OCI-LY7 (cell line): ENCODE data around the gene KCNJ9. TPM values are rescaled to one million over a fixed set of nuclear protein-coding genes. Genes with fewer than 3 reads are reported as not detected.
"Not testable (repeated sequence)": the region's sequence is repeated elsewhere in the genome, so short reads cannot be mapped to it uniquely, and the experiment has no call there.

Source experiments
- BruUV-seq: library from RNA; stranded (reverse); fragments of 400-500 nt; replicated peaks from 2 replicates; lab custom pipeline; 2021; lab: Mats Ljungman, UMichigan
- CTCF ChIA-PET: fragments of 300-600 bp; sonication (Branson Sonifier 250); formaldehyde crosslinking; loops from one replicate; lab custom pipeline; 2022; ENCODE audit warnings: antibody characterized with exemption; ENCODE audit not compliant: unreplicated experiment; lab: Charles Lee
- POLR2A ChIA-PET: fragments of 300-600 bp; sonication (Branson Sonifier 250); formaldehyde crosslinking; loops from one replicate; lab custom pipeline; 2022; ENCODE audit warnings: antibody characterized with exemption; lab: Charles Lee
- DNase-seq: peaks from one replicate; pipeline ENCODE4 v3.0.0-alpha.2; 2015; ENCODE audit warnings: low spot score
- H2AFZ ChIP-seq: fragments of 200-600 bp; sonication (generic), shearing (Covaris generic); 2 replicates; pipeline ENCODE4 v1.6.1; 2014; ENCODE audit warnings: mild to moderate bottlenecking, antibody characterized with exemption, low read length, moderate library complexity
- H3K27ac ChIP-seq: fragments of 200-600 bp; sonication (generic); 2 replicates; pipeline ENCODE4 v1.5.1; 2014; ENCODE audit warnings: mixed run types, low read depth, mild to moderate bottlenecking, moderate library complexity, low read length, inconsistent platforms; ENCODE audit not compliant: poor library complexity, severe bottlenecking
- H3K36me3 ChIP-seq: fragments of 200-600 bp; sonication (generic); 2 replicates; pipeline ENCODE4 v1.6.1; 2014; ENCODE audit warnings: mild to moderate bottlenecking, antibody characterized with exemption, low read length, moderate library complexity, mixed read lengths; ENCODE audit not compliant: insufficient read depth
- H3K4me1 ChIP-seq: fragments of 200-600 bp; sonication (generic); 2 replicates; pipeline ENCODE4 v1.5.1; 2014; ENCODE audit warnings: mild to moderate bottlenecking, low read length; ENCODE audit not compliant: insufficient read depth, poor library complexity, severe bottlenecking
- H3K4me2 ChIP-seq: fragments of 200-600 bp; sonication (generic); 2 replicates; pipeline ENCODE4 v1.6.1; 2014; ENCODE audit warnings: mild to moderate bottlenecking, low read length
- H3K4me3 ChIP-seq: fragments of 200-600 bp; sonication (generic); 2 replicates; pipeline ENCODE4 v1.5.1; 2014; ENCODE audit warnings: mild to moderate bottlenecking, low read depth, low read length; ENCODE audit not compliant: poor library complexity, severe bottlenecking
- H3K79me2 ChIP-seq: fragments of 200-600 bp; sonication (generic); 2 replicates; pipeline ENCODE4 v1.6.1; 2016; ENCODE audit warnings: low read depth, mild to moderate bottlenecking, low read length, moderate library complexity, mixed read lengths; ENCODE audit not compliant: insufficient read depth
- H3K9me2 ChIP-seq: fragments of 200-600 bp; sonication (generic); 2 replicates; pipeline ENCODE4 v1.6.1; 2016; ENCODE audit warnings: mild to moderate bottlenecking, low read length, mixed read lengths; ENCODE audit not compliant: insufficient read depth
- H3K9me3 ChIP-seq: fragments of 200-600 bp; sonication (generic); 2 replicates; pipeline ENCODE4 v1.6.1; 2014; ENCODE audit warnings: mild to moderate bottlenecking, mixed run types, low read length, mixed read lengths
- H4K20me1 ChIP-seq: fragments of 200-600 bp; sonication (generic); 2 replicates; pipeline ENCODE4 v1.6.1; 2014; ENCODE audit warnings: mild to moderate bottlenecking, antibody characterized with exemption, low read length, moderate library complexity, mixed read lengths; ENCODE audit not compliant: insufficient read depth
- EZH2phosphoT487 ChIP-seq: fragments of 200-600 bp; sonication (generic); IDR thresholded peaks from 2 replicates; pipeline ENCODE4 v1.6.1; 2018; ENCODE audit warnings: low read depth, borderline replicate concordance, mild to moderate bottlenecking, mixed run types, antibody characterized with exemption, low read length, moderate library complexity, mixed read lengths
- intact Hi-C: fragments of 100-400 bp; cut with micrococcal nuclease; formaldehyde crosslinking; loops from one replicate; pipeline ENCODE4 v1.10.0; 2022; ENCODE audit not compliant: unreplicated experiment
- total RNA-seq, 2 experiments: library from RNA; depleted of rRNA in 1 of 2; stranded (reverse); fragments of >200 nt in 1 of 2; shearing (Covaris generic) in 1 of 2; gene quantifications; 2 replicates each; pipeline ENCODE4 v1.2.3, GENCODE V29; 2014 to 2022
- TF ChIP-seq, protein P1 (sequence below): fragments of 200-600 bp; sonication (generic); conservative IDR thresholded peaks from 2 replicates; pipeline ENCODE4 v1.5.1; 2014; ENCODE audit warnings: mild to moderate bottlenecking, antibody characterized with exemption, low read length, moderate library complexity, mixed read lengths

Gene KCNJ9
- total RNA-seq, 2 experiments from 2014 or later = not detected

DNA sequence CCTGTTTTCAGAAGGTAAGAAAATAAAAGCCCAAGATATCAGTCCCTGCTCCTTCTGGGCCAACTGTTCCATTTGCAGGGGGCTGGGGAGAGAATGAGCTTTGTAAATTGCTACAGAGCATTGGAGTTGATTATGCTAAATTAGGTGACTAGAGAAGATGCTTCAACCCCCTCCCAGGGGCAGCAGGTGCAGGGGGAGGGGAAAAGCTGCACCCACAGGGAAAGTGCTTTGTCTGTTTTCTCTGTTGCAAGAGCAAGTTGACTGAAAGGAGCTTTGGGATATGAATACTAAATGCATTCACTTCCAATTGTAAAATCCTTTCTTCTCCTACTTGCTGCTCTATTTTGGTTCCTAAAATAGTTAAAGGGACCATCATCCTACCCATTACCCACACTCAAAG lies 33.0 kb upstream of the KCNJ9 start:
- Histone ChIP-seq H3K79me2 (no peaks in the 10 kb centered on the region), H2AFZ (no peak overlapping the region), H3K9me3 (no peaks in the 10 kb centered on the region), H3K27ac (no peak overlapping the region), H3K4me1 (peaks cover 18% of the 10 kb centered on the region), H3K4me3 (no peak overlapping the region), H3K9me2 (no peaks in the 10 kb centered on the region), H3K36me3 (no peaks in the 10 kb centered on the region), H4K20me1 (no peaks in the 10 kb centered on the region), H3K4me2 (no peak overlapping the region)
- DNase-seq = no peak
- POLR2A ChIA-PET = no interaction called here
- CTCF ChIA-PET = interaction anchor here (2.7 kb wide), 1 partner anchor 31 kb away, joined by 19 read pairs; no protein-coding TSS in a partner anchor
- no peak for TF ChIP-seq EZH2phosphoT487
- TF ChIP-seq, protein P1, sequence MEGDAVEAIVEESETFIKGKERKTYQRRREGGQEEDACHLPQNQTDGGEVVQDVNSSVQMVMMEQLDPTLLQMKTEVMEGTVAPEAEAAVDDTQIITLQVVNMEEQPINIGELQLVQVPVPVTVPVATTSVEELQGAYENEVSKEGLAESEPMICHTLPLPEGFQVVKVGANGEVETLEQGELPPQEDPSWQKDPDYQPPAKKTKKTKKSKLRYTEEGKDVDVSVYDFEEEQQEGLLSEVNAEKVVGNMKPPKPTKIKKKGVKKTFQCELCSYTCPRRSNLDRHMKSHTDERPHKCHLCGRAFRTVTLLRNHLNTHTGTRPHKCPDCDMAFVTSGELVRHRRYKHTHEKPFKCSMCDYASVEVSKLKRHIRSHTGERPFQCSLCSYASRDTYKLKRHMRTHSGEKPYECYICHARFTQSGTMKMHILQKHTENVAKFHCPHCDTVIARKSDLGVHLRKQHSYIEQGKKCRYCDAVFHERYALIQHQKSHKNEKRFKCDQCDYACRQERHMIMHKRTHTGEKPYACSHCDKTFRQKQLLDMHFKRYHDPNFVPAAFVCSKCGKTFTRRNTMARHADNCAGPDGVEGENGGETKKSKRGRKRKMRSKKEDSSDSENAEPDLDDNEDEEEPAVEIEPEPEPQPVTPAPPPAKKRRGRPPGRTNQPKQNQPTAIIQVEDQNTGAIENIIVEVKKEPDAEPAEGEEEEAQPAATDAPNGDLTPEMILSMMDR = no peak
- intact Hi-C loops = no loop called here
- BruUV-seq = no TSS peak

DNA sequence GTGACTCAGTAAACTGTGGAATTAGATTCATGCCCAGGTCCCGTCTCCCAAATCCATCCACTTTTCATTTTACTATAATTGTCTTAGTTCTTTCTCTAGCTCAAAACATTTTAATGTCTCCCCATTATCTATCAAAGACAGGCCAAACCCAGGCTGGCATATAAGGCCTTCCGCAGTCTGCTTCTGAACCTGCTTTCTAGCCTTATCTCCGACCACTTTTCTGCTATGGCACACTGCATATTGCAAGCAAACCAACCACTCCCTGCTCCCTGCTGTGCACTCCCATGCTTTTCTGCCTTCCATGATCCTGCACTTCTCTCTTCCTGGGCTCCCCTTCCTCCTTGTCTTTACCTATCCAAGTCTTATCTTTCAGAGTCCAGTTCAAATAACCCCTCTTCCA lies 32.2 kb upstream of the KCNJ9 start:
- peaks cover 18% of the 10 kb centered on the region for H3K4me1 ChIP-seq
- no peak overlapping the region for H3K4me3 ChIP-seq
- TF ChIP-seq, protein P1 = no peak
- TF ChIP-seq EZH2phosphoT487 = no peak
- H3K36me3 ChIP-seq = no peaks in the 10 kb centered on the region
- H3K4me2 ChIP-seq = no peak overlapping the region
- H4K20me1 ChIP-seq = no peaks in the 10 kb centered on the region
- H3K79me2 ChIP-seq = no peaks in the 10 kb centered on the region
- intact Hi-C loops = no loop called here
- no peak for DNase-seq
- CTCF ChIA-PET = no interaction called here
- H2AFZ ChIP-seq = no peak overlapping the region
- BruUV-seq = no TSS peak
- no peaks in the 10 kb centered on the region for H3K9me3 ChIP-seq
- no peaks in the 10 kb centered on the region for H3K9me2 ChIP-seq
- H3K27ac ChIP-seq = no peak overlapping the region
- POLR2A ChIA-PET = no interaction called here

DNA sequence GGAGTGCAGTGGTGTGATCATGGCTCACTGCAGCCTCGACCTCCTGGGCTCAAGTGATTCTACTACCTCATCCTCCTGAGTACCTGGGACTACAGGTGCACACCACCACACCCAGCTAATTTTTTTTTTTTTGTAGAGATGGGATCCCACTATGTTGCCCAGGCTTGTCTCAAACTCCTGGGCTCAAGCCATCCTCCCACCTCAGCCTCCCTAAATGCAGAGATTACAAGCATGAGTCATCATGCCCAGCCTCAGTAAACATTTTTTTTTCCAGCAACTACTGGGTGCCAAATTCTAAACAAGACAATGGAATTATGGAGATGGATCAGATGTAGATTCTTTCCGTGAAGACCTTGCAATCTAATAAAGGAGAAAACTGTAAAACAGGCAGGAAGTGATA lies 31.2 kb upstream of the KCNJ9 start:
- H3K36me3 ChIP-seq, H4K20me1 ChIP-seq, CTCF ChIA-PET, H3K79me2 ChIP-seq, H3K27ac ChIP-seq, DNase-seq, H3K4me3 ChIP-seq, H3K4me2 ChIP-seq, POLR2A ChIA-PET, intact Hi-C loops, H2AFZ ChIP-seq, BruUV-seq, H3K9me2 ChIP-seq, H3K9me3 ChIP-seq: not testable (repeated sequence)
- peaks cover 18% of the 10 kb centered on the region for H3K4me1 ChIP-seq
